Mesendoderm (in vitro differentiated cells): ENCODE data around the gene CHCHD2.
"Not testable (repeated sequence)": the region's sequence is repeated elsewhere in the genome, so short reads cannot be mapped to it uniquely, and the experiment has no call there.

Source experiments
- DNase-seq: peaks from one replicate; pipeline ENCODE4 v3.0.0; 2013
- H2AK5ac ChIP-seq: 2 replicates; pipeline ENCODE4 v1.6.1; 2013; ENCODE audit warnings: low read length, inconsistent platforms
- H2BK120ac ChIP-seq: 2 replicates; pipeline ENCODE4 v1.6.1; 2013; ENCODE audit warnings: low read depth, mild to moderate bottlenecking, low read length, moderate library complexity, mixed read lengths
- H2BK15ac ChIP-seq: replicated peaks from 2 replicates; pipeline ENCODE4 v1.6.1; 2013; ENCODE audit warnings: low read depth, mild to moderate bottlenecking, moderate library complexity
- H2BK5ac ChIP-seq: 2 replicates; pipeline ENCODE4 v1.6.1; 2013; ENCODE audit warnings: low read length, inconsistent platforms
- H3K18ac ChIP-seq: 2 replicates; pipeline ENCODE4 v1.6.1; 2013; ENCODE audit warnings: mild to moderate bottlenecking, low read length, mixed read lengths
- H3K23ac ChIP-seq: one replicate; pipeline ENCODE4 v1.6.1; 2013; ENCODE audit warnings: low read length
- H3K27ac ChIP-seq: 2 replicates; pipeline ENCODE4 v1.5.1; 2013; ENCODE audit warnings: low read depth, mild to moderate bottlenecking, inconsistent platforms, low read length, moderate library complexity
- H3K27me3 ChIP-seq: 2 replicates; pipeline ENCODE4 v1.6.1; 2013; ENCODE audit warnings: low read length, control low read depth, mild to moderate bottlenecking, inconsistent platforms; ENCODE audit not compliant: insufficient read depth, poor library complexity
- H3K36me3 ChIP-seq: 2 replicates; pipeline ENCODE4 v1.6.1; 2013; ENCODE audit warnings: low read length, inconsistent platforms; ENCODE audit not compliant: control insufficient read depth, insufficient read depth
- H3K4ac ChIP-seq: one replicate; pipeline ENCODE4 v1.6.1; 2013; ENCODE audit warnings: low read depth, mild to moderate bottlenecking, low read length, moderate library complexity
- H3K4me1 ChIP-seq: 2 replicates; pipeline ENCODE4 v1.6.1; 2013; ENCODE audit warnings: low read depth, low read length, inconsistent platforms; ENCODE audit not compliant: control insufficient read depth
- H3K4me2 ChIP-seq: 2 replicates; pipeline ENCODE4 v1.6.1; 2013; ENCODE audit warnings: low read length
- H3K4me3 ChIP-seq: 2 replicates; pipeline ENCODE4 v1.5.1; 2013; ENCODE audit warnings: mild to moderate bottlenecking, low read length
- H3K56ac ChIP-seq: one replicate; pipeline ENCODE4 v1.6.1; 2013; ENCODE audit warnings: low read length
- H3K79me1 ChIP-seq: 2 replicates; pipeline ENCODE4 v1.6.1; 2013; ENCODE audit warnings: low read length, inconsistent platforms
- H3K79me2 ChIP-seq: 2 replicates; pipeline ENCODE4 v1.6.1; 2013; ENCODE audit warnings: mild to moderate bottlenecking, low read length; ENCODE audit not compliant: control insufficient read depth, insufficient read depth
- H3K9ac ChIP-seq: 2 replicates; pipeline ENCODE4 v1.6.1; 2013; ENCODE audit warnings: low read length, inconsistent platforms
- H4K5ac ChIP-seq: one replicate; pipeline ENCODE4 v1.6.1; 2013; ENCODE audit warnings: low read length
- H4K8ac ChIP-seq: one replicate; pipeline ENCODE4 v1.6.1; 2013; ENCODE audit warnings: low read depth, mild to moderate bottlenecking, control low read depth, low read length, moderate library complexity
- WGBS: extraction: QIAGEN DNeasy Blood & Tissue Kit; methylation state at CpG from one replicate; pipeline ENCODE4 v1.1.7; 2013; ENCODE audit warnings: low lambda C conversion rate, missing lambda C conversion rate; ENCODE audit not compliant: insufficient coverage; ENCODE audit errors: extremely low coverage; 5-methylcytosine and 5-hydroxymethylcytosine counted together

Gene CHCHD2

DNA sequence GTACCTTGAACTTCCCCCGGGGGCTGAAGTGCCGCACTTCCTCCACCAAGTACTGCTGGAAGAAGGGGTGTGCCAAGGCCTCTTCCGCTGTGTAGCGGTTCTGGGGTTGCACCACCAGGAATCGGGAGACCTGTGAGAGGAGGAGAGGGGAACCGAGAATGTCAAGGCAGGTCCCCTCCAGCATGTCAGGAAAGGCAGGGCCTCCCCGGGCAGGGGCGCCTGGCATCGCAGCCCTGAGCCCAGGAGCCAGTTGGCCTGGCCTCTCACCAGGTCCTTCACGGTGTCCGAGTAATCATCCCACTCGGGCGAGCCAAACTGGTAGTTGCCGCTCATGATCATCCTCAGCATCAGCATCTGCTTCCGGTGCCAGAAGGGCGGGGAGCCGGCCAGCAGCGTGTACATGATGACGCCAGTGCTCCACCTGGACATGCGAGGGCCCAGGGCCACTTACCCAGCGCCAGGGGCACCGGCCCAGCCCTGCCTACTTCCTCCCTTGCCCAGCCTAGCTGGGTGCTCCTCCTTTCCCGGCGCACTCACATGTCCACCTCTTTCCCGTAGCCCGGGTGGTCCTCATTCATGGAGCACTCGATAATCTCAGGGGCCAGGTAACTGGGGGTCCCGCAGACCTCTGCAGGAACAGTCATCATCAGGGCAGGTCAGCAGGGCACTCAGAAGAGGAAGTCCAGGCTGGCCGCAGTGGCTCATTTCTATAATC, 24.5 kb downstream of the CHCHD2 start:
- Histone ChIP-seq H3K27ac (no peak overlapping the region), H3K4me1 (no peaks in the 10 kb centered on the region), H2BK5ac (no peak overlapping the region), H3K79me1 (no peaks in the 10 kb centered on the region), H3K9ac (no peak overlapping the region), H2BK120ac (no peak overlapping the region), H3K79me2 (no peaks in the 10 kb centered on the region), H2BK15ac (no peak overlapping the region), H3K4me2 (no peak overlapping the region), H3K18ac (no peak overlapping the region), H2AK5ac (no peak overlapping the region), H3K36me3 (peaks cover 1% of the 10 kb centered on the region), H3K56ac (no peak overlapping the region), H3K4me3 (no peak overlapping the region), H3K27me3 (no peaks in the 10 kb centered on the region), H3K4ac (no peak overlapping the region), H3K23ac (no peak overlapping the region), H4K8ac (no peak overlapping the region), H4K5ac (no peak overlapping the region)
- DNase-seq = no peak
- WGBS = no CpG with 5 or more reads among the region's 29 CpGs

DNA sequence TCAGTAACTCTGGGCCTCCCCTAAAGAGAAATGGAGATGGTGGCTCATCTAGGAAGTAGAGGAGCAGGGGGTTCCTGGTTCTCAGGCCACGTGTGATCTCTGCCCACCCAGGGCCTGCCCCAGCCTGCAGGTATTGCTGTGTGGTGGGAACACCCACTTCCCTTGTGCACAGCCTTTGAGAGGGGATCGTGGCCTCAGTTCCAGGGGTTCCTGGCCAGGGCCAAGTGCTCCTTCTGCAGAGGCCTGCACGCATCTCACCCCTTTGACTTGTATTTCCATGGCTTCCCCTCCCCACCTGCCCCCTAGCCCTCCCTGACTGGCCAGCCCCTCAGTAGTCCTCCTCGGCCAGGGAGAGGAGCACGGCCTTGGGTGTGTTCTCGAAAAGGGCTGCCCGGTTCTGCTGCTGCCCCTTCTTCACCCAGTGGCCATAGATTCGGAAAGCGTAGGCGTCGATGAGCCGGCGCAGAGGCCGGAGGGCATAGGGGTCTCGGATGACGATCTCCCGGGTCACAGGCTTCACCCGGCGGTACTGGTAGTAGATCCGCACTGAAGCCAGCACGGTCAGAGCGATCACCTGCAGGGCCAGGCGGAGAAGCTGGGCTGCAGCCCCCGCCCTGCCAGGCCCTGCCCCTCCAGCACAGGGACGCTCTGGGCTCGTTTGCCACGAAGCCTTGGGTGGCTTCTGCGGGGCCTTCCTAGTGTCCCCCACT, 25.4 kb downstream of the CHCHD2 start:
- not testable (repeated sequence) for H3K79me1 ChIP-seq, H3K4me1 ChIP-seq, H3K27ac ChIP-seq, H2BK15ac ChIP-seq, H3K4me3 ChIP-seq, H3K27me3 ChIP-seq, H3K4ac ChIP-seq, H3K36me3 ChIP-seq, H3K56ac ChIP-seq, H2BK120ac ChIP-seq, H3K4me2 ChIP-seq, DNase-seq, H3K79me2 ChIP-seq, H3K18ac ChIP-seq, H4K8ac ChIP-seq, H2BK5ac ChIP-seq, H4K5ac ChIP-seq, H3K9ac ChIP-seq, H2AK5ac ChIP-seq, H3K23ac ChIP-seq
- WGBS = no CpG with 5 or more reads among the region's 28 CpGs

DNA sequence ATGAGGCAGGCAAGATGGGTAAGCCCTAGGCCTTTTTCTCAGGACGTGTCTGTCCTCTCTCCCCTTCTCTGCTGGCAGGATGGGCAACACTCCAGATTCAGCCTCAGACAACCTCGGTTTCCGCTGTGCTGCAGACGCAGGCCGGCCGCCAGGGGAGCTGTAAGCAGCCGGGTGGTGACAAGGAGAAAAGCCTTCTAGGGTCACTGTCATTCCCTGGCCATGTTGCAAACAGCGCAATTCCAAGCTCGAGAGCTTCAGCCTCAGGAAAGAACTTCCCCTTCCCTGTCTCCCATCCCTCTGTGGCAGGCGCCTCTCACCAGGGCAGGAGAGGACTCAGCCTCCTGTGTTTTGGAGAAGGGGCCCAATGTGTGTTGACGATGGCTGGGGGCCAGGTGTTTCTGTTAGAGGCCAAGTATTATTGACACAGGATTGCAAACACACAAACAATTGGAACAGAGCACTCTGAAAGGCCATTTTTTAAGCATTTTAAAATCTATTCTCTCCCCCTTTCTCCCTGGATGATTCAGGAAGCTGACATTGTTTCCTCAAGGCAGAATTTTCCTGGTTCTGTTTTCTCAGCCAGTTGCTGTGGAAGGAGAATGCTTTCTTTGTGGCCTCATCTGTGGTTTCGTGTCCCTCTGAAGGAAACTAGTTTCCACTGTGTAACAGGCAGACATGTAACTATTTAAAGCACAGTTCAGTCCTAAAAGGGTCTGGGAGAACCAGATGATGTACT, 26.7 kb downstream of the CHCHD2 start:
- H3K4me3 ChIP-seq = no peak overlapping the region
- peak; percentile 57 for DNase-seq
- no CpG with 5 or more reads among the region's 12 CpGs for WGBS

DNA sequence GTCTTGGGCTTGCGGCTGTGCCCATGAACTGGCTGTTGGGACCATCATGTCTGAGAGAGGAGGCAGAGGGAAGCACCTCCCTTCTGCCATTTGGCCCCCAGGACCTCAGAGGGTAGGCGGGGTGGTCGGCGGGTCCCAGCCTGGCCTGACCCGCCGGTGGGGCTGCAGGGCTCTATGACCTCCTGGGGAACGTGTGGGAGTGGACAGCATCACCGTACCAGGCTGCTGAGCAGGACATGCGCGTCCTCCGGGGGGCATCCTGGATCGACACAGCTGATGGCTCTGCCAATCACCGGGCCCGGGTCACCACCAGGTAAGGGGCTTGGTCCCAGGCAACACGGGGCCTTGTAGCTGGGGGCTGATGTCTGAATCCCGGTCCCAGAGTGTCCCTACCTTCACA, 28.1 kb downstream of the CHCHD2 start:
- Histone ChIP-seq H3K4me1 (no peaks in the 10 kb centered on the region), H3K18ac (no peak overlapping the region), H2AK5ac (no peak overlapping the region), H3K4me2 (no peak overlapping the region), H2BK5ac (no peak overlapping the region), H3K27ac (no peak overlapping the region), H3K23ac (no peak overlapping the region), H3K79me2 (no peaks in the 10 kb centered on the region), H3K4me3 (no peak overlapping the region), H4K8ac (no peak overlapping the region), H4K5ac (no peak overlapping the region), H3K27me3 (no peaks in the 10 kb centered on the region), H3K4ac (no peak overlapping the region), H3K56ac (no peak overlapping the region), H3K9ac (no peak overlapping the region), H3K79me1 (no peaks in the 10 kb centered on the region), H2BK120ac (no peak overlapping the region), H2BK15ac (no peak overlapping the region), H3K36me3 (peaks cover 1% of the 10 kb centered on the region)
- WGBS = no CpG with 5 or more reads among the region's 16 CpGs
- no peak for DNase-seq

More for the DNA sequence above, 26.7 kb downstream of the CHCHD2 start:
- H2BK5ac ChIP-seq = no peak overlapping the region
- H3K79me1 ChIP-seq = no peaks in the 10 kb centered on the region
- H2AK5ac ChIP-seq = no peak overlapping the region
- H3K4me2 ChIP-seq = no peak overlapping the region
- no peak overlapping the region for H4K5ac ChIP-seq
- H3K9ac ChIP-seq = no peak overlapping the region
- H3K27me3 ChIP-seq = no peaks in the 10 kb centered on the region
- H3K56ac ChIP-seq = no peak overlapping the region
- H3K4me1 ChIP-seq = no peaks in the 10 kb centered on the region
- no peak overlapping the region for H3K4ac ChIP-seq
- no peak overlapping the region for H2BK120ac ChIP-seq
- H3K18ac ChIP-seq = no peak overlapping the region
- H2BK15ac ChIP-seq = no peak overlapping the region
- no peak overlapping the region for H4K8ac ChIP-seq
- no peak overlapping the region for H3K23ac ChIP-seq
- H3K27ac ChIP-seq = no peak overlapping the region
- H3K79me2 ChIP-seq = no peaks in the 10 kb centered on the region
- H3K36me3 ChIP-seq = peaks cover 1% of the 10 kb centered on the region

DNA sequence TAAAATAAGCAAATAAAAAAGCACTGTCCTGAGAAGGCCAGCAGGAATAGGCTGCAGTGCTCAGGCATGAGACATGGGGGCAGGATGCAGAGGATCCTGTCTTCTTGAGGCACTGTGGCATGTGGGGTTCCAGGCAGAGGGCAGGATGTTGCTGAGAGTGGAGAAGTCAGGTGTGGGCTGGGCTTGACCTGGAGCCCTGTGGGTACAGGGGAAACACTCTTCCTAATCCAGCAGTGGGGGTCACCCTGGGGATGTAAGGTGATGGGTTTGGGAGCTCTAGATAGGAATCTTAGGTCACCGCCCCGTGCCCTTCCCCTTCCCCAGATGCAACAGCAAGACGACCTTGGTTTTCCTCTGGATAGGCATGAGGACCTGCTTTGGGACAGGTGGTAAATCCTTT, 28.6 kb downstream of the CHCHD2 start:
- Histone ChIP-seq H2BK5ac (no peak overlapping the region), H3K23ac (no peak overlapping the region), H3K79me1 (no peaks in the 10 kb centered on the region), H3K4me2 (no peak overlapping the region), H4K5ac (no peak overlapping the region), H3K9ac (no peak overlapping the region), H3K4me3 (no peak overlapping the region), H3K27me3 (no peaks in the 10 kb centered on the region), H2BK15ac (no peak overlapping the region), H4K8ac (no peak overlapping the region), H2AK5ac (no peak overlapping the region), H3K79me2 (no peaks in the 10 kb centered on the region), H3K36me3 (peaks cover 1% of the 10 kb centered on the region), H3K56ac (no peak overlapping the region), H3K18ac (no peak overlapping the region), H3K27ac (no peak overlapping the region), H2BK120ac (no peak overlapping the region), H3K4ac (no peak overlapping the region), H3K4me1 (no peaks in the 10 kb centered on the region)
- no CpG with 5 or more reads among the region's 3 CpGs for WGBS
- DNase-seq = no peak
